ENCODE measurements around the gene CA5A.

- TF ChIP-seq CTCF (IDR thresholded peaks at IDR 0.05; ENCODE audit: low read depth, low read length) (no peak), EZH2phosphoT487 (IDR thresholded peaks at IDR 0.05; ENCODE audit: low read depth) (no peak)
Observed at GRCh38 chr16:87952751-87953150, 16.4 kb upstream of the CA5A start.

Data from OCI-LY3 (cell line).